MM.1S (cell line): ENCODE measurements around the gene SPNS2.
A peak's percentile ranks its signal among the peaks of the same experiment; 100 is the strongest.

ENCODE experiments used
- DNase-seq: peaks from one replicate; pipeline ENCODE4 v3.0.0-alpha.2; 2015
- H2AFZ ChIP-seq: fragments of 300-600 bp; sonication (generic); 2 replicates; pipeline ENCODE4 v1.6.0; 2016; ENCODE audit warnings: antibody characterized with exemption, low read length
- H3F3A ChIP-seq: fragments of 300-600 bp; sonication (generic); 2 replicates; pipeline ENCODE4 v1.6.1; 2016; ENCODE audit warnings: mild to moderate bottlenecking, antibody characterized with exemption, low read length, moderate library complexity, mixed read lengths; ENCODE audit not compliant: insufficient read depth
- H3K27ac ChIP-seq: fragments of 300-600 bp; sonication (generic); 2 replicates; pipeline ENCODE4 v1.5.1; 2016; ENCODE audit warnings: mild to moderate bottlenecking, low read length
- H3K27me3 ChIP-seq: fragments of 300-600 bp; sonication (generic); replicated peaks from 2 replicates; pipeline ENCODE4 v1.6.0; 2016; ENCODE audit warnings: low read length; ENCODE audit not compliant: insufficient read depth
- H3K36me3 ChIP-seq: fragments of 300-600 bp; sonication (generic); replicated peaks from 2 replicates; pipeline ENCODE4 v1.6.1; 2016; ENCODE audit warnings: mild to moderate bottlenecking, low read length, mixed read lengths; ENCODE audit not compliant: insufficient read depth
- H3K4me1 ChIP-seq: fragments of 300-600 bp; sonication (generic); 2 replicates; pipeline ENCODE4 v1.6.1; 2016; ENCODE audit warnings: low read length, mixed read lengths
- H3K4me2 ChIP-seq: fragments of 300-600 bp; sonication (generic); 2 replicates; pipeline ENCODE4 v1.6.0; 2016; ENCODE audit warnings: low read depth, low read length
- H3K4me3 ChIP-seq: fragments of 300-600 bp; sonication (generic); 2 replicates; pipeline ENCODE4 v1.5.1; 2016; ENCODE audit warnings: low read length, mixed read lengths
- H3K79me2 ChIP-seq: fragments of 300-600 bp; sonication (generic); 2 replicates; pipeline ENCODE4 v1.6.1; 2016; ENCODE audit warnings: mixed run types, low read length, mixed read lengths
- H3K9ac ChIP-seq: fragments of 300-600 bp; sonication (generic); 2 replicates; pipeline ENCODE4 v1.6.1; 2016; ENCODE audit warnings: low read length, mixed read lengths
- H3K9me2 ChIP-seq: fragments of 300-600 bp; sonication (generic); replicated peaks from 2 replicates; pipeline ENCODE4 v1.6.1; 2016; ENCODE audit warnings: mild to moderate bottlenecking, low read length, mixed read lengths; ENCODE audit not compliant: insufficient read depth
- H3K9me3 ChIP-seq: fragments of 300-600 bp; sonication (generic); replicated peaks from 2 replicates; pipeline ENCODE4 v1.6.1; 2016; ENCODE audit warnings: mild to moderate bottlenecking, low read length, mixed read lengths; ENCODE audit not compliant: insufficient read depth
- H4K20me1 ChIP-seq: fragments of 300-600 bp; sonication (generic); 2 replicates; pipeline ENCODE4 v1.6.1; 2016; ENCODE audit warnings: mild to moderate bottlenecking, low read length, moderate library complexity, mixed read lengths; ENCODE audit not compliant: insufficient read depth
- EZH2 ChIP-seq: fragments of 300-600 bp; sonication (generic); optimal IDR thresholded peaks from 2 replicates; pipeline ENCODE3; 2017; ENCODE audit warnings: low read depth, mild to moderate bottlenecking, antibody characterized with exemption, low read length, mixed read lengths
- EZH2phosphoT487 ChIP-seq: fragments of 300-600 bp; sonication (generic); IDR thresholded peaks from 2 replicates; pipeline ENCODE4 v1.6.1; 2018; ENCODE audit warnings: antibody characterized with exemption, low read length
- TF ChIP-seq, protein P1 (sequence below): fragments of 300-600 bp; sonication (generic); IDR thresholded peaks from 2 replicates; pipeline ENCODE4 v1.5.1; 2016; ENCODE audit warnings: antibody characterized with exemption, low read length, mixed read lengths

The SPNS2 gene

GRCh38 chr17:4554441-4554996 lies 55.8 kb downstream of the SPNS2 start:
- Histone ChIP-seq H3K4me3 (peak overlapping the region; percentile 93), H4K20me1 (no peaks in the 10 kb centered on the region), H3K4me2 (peak overlapping the region; percentile 99), H3K9ac (peak overlapping the region; percentile 85), H3K4me1 (peaks cover 17% of the 10 kb centered on the region), H2AFZ (peak overlapping the region; percentile 75), H3K9me2 (no peaks in the 10 kb centered on the region), H3K9me3 (no peaks in the 10 kb centered on the region), H3K27ac (peak overlapping the region; percentile 25; the same call in 1 of the 2 replicates), H3K27me3 (no peaks in the 10 kb centered on the region), H3F3A (peaks cover 4% of the 10 kb centered on the region; the same call in 1 of the 2 replicates), H3K36me3 (peaks cover 6% of the 10 kb centered on the region; the same call in 1 of the 2 replicates), H3K79me2 (peaks cover 47% of the 10 kb centered on the region)
- no peak for DNase-seq
- TF ChIP-seq EZH2: no peak
- TF ChIP-seq, protein P1, sequence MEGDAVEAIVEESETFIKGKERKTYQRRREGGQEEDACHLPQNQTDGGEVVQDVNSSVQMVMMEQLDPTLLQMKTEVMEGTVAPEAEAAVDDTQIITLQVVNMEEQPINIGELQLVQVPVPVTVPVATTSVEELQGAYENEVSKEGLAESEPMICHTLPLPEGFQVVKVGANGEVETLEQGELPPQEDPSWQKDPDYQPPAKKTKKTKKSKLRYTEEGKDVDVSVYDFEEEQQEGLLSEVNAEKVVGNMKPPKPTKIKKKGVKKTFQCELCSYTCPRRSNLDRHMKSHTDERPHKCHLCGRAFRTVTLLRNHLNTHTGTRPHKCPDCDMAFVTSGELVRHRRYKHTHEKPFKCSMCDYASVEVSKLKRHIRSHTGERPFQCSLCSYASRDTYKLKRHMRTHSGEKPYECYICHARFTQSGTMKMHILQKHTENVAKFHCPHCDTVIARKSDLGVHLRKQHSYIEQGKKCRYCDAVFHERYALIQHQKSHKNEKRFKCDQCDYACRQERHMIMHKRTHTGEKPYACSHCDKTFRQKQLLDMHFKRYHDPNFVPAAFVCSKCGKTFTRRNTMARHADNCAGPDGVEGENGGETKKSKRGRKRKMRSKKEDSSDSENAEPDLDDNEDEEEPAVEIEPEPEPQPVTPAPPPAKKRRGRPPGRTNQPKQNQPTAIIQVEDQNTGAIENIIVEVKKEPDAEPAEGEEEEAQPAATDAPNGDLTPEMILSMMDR: no peak
- TF ChIP-seq EZH2phosphoT487: no peak

GRCh38 chr17:4554997-4555799 lies 56.5 kb downstream of the SPNS2 start, which contains the start of gene MYBBP1A:
Gene MYBBP1A, minus strand, starts transcription at chr17:4555384. Its CDS starts 60 bp downstream, at chr17:4555324.
- peak; percentile 98 for DNase-seq
- H4K20me1 ChIP-seq: no peaks in the 10 kb centered on the region
- H3K9me2 ChIP-seq: no peaks in the 10 kb centered on the region
- H3K27me3 ChIP-seq: no peaks in the 10 kb centered on the region
- H3K9ac ChIP-seq: peak within 1 kb of the TSS; percentile 85
- H3K4me1 ChIP-seq: peaks cover 17% of the 10 kb centered on the region
- H2AFZ ChIP-seq: peak within 1 kb of the TSS; percentile 97
- H3K27ac ChIP-seq: peak within 1 kb of the TSS; percentile 45; the same call in 1 of the 2 replicates
- peaks cover 43% of the 10 kb centered on the region for H3K79me2 ChIP-seq
- peaks cover 6% of the 10 kb centered on the region; the same call in 1 of the 2 replicates for H3K36me3 ChIP-seq
- peak within 1 kb of the TSS; percentile 93 for H3K4me3 ChIP-seq
- TF ChIP-seq, protein P1: peak; percentile 8; the same call in 1 of the 2 replicates
- no peak for TF ChIP-seq EZH2phosphoT487
- H3F3A ChIP-seq: peaks cover 4% of the 10 kb centered on the region; the same call in 1 of the 2 replicates
- H3K4me2 ChIP-seq: peak within 1 kb of the TSS; percentile 99
- no peaks in the 10 kb centered on the region for H3K9me3 ChIP-seq

DNA sequence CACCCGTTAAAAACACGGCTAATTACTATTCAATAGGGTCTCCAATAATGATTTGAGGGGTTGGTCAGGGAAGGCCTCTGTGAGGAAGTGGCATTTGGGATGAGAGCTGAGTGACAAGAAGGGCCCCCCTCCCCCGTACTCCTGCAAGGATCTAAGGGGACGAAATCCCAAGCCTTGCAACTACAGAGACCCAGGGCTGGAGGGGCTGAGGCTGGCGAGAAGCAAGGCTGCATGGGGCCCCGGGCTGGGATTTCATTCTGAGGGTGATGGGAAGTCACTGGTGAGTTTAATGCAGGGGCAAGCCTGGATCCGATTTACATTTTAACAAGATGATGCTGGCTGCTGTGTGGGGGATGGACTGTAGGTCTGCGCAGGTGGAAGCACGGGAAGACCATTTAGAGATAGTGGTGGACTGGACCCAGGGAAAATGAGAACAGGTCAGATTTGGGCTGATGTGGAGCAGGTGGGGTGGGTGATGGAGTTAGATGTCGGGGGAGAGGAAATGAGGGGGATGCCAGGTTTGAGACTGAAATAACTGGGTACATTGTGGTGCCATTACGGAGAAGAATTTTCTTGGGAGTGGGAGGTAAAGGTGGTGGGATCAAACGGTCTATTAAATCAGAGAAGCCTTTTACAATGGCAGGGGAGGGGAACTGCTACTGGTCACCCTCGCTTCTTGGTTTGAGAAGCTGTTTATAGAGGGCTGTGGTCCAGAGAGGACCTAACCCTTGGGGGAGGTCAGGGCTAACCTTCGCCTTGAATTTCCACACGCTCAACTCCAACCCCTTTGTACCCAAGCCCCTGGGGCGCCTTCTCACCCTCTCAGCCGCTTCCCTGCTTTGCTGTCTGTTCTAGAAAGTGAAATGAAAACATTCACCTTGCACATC lies 57.4 kb downstream of the SPNS2 start:
- Histone ChIP-seq H3K36me3 (peaks cover 6% of the 10 kb centered on the region; the same call in 1 of the 2 replicates), H2AFZ (peak overlapping the region; percentile 97), H3K9me2 (no peaks in the 10 kb centered on the region), H4K20me1 (no peaks in the 10 kb centered on the region), H3K27ac (peak overlapping the region; percentile 45; the same call in 1 of the 2 replicates), H3K4me1 (peaks cover 18% of the 10 kb centered on the region), H3K4me2 (peak overlapping the region; percentile 99), H3K4me3 (peak overlapping the region; percentile 93), H3K79me2 (peaks cover 37% of the 10 kb centered on the region), H3F3A (peaks cover 4% of the 10 kb centered on the region; the same call in 1 of the 2 replicates), H3K9ac (peak overlapping the region; percentile 85; the same call in 1 of the 2 replicates), H3K27me3 (no peaks in the 10 kb centered on the region), H3K9me3 (no peaks in the 10 kb centered on the region)
- DNase-seq: no peak
- no peak for TF ChIP-seq EZH2
- TF ChIP-seq EZH2phosphoT487: no peak
- TF ChIP-seq, protein P1: no peak
